Regular cardiac myocyte (primary cell): ENCODE measurements around the gene PUSL1. TPM values are rescaled to one million over a fixed set of nuclear protein-coding genes. Genes with fewer than 3 reads are reported as not detected.

Experiments used
- total RNA-seq: library from RNA; depleted of rRNA; stranded (reverse); fragments of >200 nt; gene quantifications from 2 replicates; pipeline ENCODE4 v1.2.3, GENCODE V29; 2014

Gene PUSL1, protein sequence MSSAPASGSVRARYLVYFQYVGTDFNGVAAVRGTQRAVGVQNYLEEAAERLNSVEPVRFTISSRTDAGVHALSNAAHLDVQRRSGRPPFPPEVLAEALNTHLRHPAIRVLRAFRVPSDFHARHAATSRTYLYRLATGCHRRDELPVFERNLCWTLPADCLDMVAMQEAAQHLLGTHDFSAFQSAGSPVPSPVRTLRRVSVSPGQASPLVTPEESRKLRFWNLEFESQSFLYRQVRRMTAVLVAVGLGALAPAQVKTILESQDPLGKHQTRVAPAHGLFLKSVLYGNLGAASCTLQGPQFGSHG
- 8.7 and 22.8 TPM in 2 replicates for total RNA-seq

DNA sequence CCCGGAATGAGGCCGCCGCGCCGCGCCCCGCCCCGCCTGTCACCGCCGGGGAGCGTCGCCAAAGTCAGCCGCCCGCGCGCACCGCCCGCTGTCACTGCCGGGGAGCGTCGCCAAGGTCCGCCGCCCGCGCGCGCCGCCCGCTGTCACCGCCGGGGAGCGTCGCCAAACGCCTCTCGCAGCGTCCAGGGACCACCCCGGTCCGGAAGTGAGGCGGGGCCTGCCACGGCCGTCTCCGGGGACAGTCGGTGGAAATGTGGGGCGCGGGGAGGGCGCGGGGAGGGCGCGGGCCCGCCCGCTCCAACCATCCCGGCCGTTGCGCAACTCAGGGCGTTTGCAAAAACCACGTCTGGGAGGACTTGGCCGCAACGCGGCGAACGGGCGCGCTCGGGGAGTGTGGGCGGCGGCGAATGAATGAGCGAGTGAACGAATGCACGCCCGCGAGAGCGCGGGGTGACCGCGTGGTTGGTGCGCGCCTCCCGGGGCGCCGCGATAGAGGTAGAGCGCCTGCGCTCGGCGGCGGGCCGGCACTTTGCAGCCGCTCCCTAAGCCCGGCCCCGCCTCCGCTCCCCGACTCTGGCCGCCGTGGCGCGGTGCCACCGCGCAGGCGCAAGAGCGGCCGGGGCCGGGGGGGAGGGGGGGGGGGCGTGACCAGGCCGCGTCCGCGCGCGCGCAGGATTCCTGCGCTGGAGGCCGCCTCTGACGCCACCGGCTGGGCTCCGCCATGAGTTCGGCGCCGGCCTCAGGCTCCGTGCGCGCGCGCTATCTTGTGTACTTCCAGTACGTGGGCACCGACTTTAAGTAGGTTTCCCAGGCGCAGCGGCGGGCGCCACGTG is at the start of gene PUSL1, which contains the start of gene ACAP3:
PUSL1 (plus strand) TSS at position 675 of the 833 bp plus-strand sequence; CDS start at position 722, 47 bp downstream.
ACAP3 (minus strand) TSS at position 8 of the 833 bp plus-strand sequence. CDS start 115 bp downstream, outside the sequence.

DNA sequence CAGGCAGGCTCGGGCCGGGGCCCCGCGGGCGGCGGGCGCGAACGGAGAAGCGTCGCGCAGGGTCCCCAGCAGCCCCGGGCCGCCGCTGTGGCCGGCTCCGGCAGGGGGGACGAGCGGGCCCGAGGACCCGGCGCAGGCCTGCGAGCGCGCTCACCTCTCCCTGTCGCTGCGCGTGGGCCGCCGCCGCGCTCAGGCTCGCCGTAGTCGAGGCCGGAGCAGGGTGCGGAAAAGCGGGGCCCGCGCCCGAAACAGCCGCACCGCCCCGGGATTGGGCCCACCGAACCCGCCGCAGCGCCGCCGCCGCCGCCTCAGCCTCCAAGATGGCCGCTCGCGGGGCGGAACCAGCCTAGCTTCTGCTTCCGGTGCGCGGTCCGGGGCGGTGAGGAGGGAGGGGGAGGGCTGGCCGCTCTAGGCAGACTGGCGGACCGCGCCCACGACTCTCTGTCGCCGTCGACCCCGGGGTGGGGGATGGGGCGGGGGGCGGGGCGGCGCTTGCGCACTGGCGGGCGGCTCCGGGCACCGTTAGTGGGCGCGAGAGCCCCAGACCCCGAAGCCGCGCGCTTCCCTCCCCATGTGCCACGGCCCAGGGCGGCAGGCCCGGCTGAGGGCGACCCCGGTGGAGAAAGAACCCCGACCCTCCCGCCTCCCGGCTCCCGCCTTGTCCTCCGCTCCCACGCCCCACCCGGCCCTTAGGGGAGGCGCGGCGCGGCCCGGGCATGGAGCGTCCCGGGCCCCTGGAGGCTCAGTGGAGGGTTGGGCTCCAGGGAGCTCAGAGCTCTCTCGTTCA is 34.7 kb upstream of the PUSL1 start, which contains the start of gene UBE2J2:
UBE2J2 (minus strand) TSS at position 343 of the 787 bp plus-strand sequence. CDS start 5,862 bp downstream, outside the sequence.

DNA sequence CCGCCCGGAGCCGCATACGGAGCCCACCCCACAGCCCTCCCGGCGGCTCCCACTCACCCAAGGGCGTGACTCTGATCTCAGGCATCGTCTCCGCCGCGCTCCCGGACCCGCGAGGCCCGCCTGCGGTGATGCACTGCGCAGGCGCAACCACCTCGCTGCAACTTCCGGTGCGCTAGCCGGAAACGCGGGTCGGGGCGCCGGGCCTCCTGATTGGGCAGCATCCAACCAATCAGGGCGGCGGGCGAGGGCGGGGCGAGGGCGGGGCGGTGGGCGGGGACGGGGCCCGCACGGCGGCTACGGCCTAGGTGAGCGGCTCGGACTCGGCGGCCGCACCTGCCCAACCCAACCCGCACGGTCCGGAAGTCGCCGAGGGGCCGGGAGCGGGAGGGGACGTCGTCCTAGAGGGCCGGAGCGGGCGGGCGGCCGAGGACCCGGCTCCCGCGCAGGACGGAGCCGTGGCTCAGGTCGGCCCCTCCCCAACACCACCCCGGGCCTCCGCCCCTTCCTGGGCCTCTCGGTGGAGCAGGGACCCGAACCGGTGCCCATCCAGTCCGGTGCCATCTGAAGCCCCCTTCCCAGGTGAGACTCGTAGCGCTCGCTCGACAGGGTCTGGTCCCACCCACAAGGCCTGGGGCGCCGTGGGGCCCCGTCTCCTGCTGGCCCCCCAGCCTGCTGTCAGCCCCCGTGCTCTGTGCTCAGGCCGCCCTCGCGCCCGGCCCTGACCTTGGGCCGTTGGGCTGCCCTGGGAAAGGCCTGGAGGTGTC is 16.3 kb downstream of the PUSL1 start, which contains the start of the genes CPTP and INTS11:
CPTP (plus strand) TSS at position 279 of the 764 bp plus-strand sequence. CDS start 2,109 bp downstream, outside the sequence.
INTS11 (minus strand) TSS at position 137 of the 764 bp plus-strand sequence; CDS start at position 85, 52 bp downstream.

DNA sequence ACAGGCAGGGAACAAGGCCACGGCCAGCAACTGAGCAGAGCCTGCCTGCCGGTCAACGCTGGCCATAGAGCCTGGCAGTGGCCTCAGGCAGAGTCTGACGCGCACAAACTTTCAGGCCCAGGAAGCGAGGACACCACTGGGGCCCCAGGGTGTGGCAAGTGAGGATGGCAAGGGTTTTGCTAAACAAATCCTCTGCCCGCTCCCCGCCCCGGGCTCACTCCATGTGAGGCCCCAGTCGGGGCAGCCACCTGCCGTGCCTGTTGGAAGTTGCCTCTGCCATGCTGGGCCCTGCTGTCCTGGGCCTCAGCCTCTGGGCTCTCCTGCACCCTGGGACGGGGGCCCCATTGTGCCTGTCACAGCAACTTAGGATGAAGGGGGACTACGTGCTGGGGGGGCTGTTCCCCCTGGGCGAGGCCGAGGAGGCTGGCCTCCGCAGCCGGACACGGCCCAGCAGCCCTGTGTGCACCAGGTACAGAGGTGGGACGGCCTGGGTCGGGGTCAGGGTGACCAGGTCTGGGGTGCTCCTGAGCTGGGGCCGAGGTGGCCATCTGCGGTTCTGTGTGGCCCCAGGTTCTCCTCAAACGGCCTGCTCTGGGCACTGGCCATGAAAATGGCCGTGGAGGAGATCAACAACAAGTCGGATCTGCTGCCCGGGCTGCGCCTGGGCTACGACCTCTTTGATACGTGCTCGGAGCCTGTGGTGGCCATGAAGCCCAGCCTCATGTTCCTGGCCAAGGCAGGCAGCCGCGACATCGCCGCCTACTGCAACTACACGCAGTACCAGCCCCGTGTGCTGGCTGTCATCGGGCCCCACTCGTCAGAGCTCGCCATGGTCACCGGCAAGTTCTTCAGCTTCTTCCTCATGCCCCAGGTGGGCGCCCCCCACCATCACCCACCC is 22.9 kb downstream of the PUSL1 start, which contains the start of gene TAS1R3:
TAS1R3 (plus strand) TSS at position 213 of the 898 bp plus-strand sequence; CDS start at position 279, 66 bp downstream.

DNA sequence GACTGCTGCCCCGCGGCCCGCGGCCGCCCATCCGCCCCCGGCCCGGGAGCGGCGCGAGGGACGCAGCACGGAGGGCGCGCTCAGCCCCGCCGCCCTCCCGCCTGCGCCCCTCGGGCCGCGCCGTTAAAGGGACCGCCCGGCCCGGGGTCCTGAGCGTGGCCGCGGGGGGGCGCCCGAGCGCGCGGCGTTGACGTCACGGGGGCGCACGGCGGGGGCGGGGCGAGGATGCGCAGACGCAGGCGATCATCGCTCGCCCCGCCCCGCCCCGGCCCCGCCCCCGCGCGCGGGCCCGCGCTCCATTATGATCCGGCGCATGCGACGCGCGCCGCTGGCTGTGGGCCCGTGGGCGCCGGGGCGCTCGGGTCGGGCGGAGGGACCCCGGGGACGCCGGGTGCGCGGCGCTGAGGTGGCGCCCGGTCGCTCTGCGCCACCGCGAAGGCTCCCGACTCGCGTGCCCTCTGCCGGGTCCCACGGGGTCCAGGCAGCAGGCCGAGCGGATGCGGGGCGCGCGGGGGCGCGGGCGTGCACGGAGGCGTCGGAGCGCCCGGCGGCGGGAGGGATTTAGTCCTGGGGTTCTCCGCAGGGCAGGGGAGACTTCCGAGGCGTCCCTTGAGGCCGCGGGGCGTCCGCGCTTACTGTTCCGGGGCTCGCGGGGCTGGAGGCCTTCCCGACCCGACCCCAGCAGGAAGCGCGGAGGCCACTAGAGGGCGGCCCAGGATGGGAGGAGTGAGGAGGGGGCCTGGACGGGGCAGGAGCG is 41.0 kb downstream of the PUSL1 start, which contains the start of gene DVL1:
DVL1 (minus strand) TSS at position 163 of the 757 bp plus-strand sequence. CDS start 353 bp downstream, outside the sequence.

DNA sequence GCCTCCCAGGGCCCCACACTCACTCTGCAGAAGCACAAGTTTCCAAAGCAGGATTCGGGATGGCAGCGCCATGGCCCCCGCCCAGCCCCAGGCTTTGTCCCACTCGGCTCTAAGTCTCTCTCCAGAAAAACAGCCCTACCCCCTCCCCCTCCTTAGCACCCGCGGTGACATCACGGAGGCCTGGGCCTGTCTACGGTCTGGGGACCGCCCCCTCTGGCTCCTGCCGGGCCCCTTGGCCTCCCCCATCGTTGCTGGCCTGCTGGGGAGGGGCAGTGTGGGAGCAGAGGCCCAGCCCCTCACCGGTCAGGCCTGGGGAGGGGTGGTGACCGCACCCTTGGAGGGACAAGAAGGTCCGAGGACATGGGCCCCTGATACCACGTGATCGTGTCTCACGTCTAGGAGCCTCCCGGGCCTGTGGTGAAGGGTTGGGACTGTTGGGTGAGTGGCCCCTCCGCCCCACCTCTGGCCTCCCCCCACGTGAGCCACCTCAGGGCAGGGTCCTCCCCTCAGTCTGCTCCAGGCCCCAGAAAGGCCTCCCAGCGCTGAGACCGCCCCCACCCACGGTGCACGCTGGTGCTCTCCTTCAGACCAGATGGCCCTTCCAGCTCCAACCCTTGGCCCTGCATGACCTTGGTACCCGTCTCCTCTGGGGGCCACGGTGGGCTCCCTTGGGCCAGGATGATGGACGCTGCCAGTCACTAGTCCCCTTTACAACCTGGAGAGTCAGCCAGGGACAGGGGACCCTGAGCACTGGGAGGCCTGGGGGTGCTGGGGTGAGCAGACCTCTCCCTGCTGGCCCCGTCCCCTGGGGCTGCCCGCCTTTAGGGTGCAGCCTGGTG is 50.3 kb downstream of the PUSL1 start, which contains the start of gene MXRA8:
MXRA8 (minus strand) TSS at position 123 of the 839 bp plus-strand sequence; CDS start at position 72, 51 bp downstream.

Other genes starting within 250 kb of the PUSL1 start
- not detected in 2 replicates for gene RNF223, start 234.3 kb upstream of the PUSL1 start, total RNA-seq
- gene C1orf159, start 192.5 kb upstream of the PUSL1 start, total RNA-seq, result 4.4 and 5.4 TPM in 2 replicates
- not detected in 2 replicates for gene TTLL10, start 134.7 kb upstream of the PUSL1 start, total RNA-seq
- 0.28 TPM in 1 of 2 replicates, not detected in the other for gene TNFRSF18, start 102.0 kb upstream of the PUSL1 start, total RNA-seq
- not detected in 2 replicates for gene TNFRSF4, start 94.4 kb upstream of the PUSL1 start, total RNA-seq
- 90.1 and 109 TPM in 2 replicates for gene SDF4, start 76.6 kb upstream of the PUSL1 start, total RNA-seq
- gene B3GALT6, start 76.4 kb upstream of the PUSL1 start, total RNA-seq, result 28.2 and 31.2 TPM in 2 replicates
- 0.38 and 0.85 TPM in 2 replicates for gene C1QTNF12, start 61.9 kb upstream of the PUSL1 start, total RNA-seq
- gene UBE2J2, start 34.7 kb upstream of the PUSL1 start, total RNA-seq, result 31.3 and 43.5 TPM in 2 replicates
- 0.58 and 1.4 TPM in 2 replicates for gene SCNN1D, start 28.2 kb upstream of the PUSL1 start, total RNA-seq
- 33.0 and 34.3 TPM in 2 replicates for gene ACAP3, start 667 bp upstream of the PUSL1 start, total RNA-seq
- 34.1 and 42.0 TPM in 2 replicates for gene INTS11, start 16.1 kb downstream of the PUSL1 start, total RNA-seq
- 9.0 and 11.5 TPM in 2 replicates for gene CPTP, start 16.2 kb downstream of the PUSL1 start, total RNA-seq
- under 0.01 TPM in 2 replicates for gene TAS1R3, start 22.7 kb downstream of the PUSL1 start, total RNA-seq
- gene DVL1, start 40.8 kb downstream of the PUSL1 start, total RNA-seq, result 86.0 and 119 TPM in 2 replicates
- 121 and 141 TPM in 2 replicates for gene MXRA8, start 50.0 kb downstream of the PUSL1 start, total RNA-seq
- gene AURKAIP1, start 66.6 kb downstream of the PUSL1 start, total RNA-seq, result 82.6 and 152 TPM in 2 replicates
- 63.8 and 140 TPM in 2 replicates for gene CCNL2, start 90.7 kb downstream of the PUSL1 start, total RNA-seq
- gene MRPL20, start 98.7 kb downstream of the PUSL1 start, total RNA-seq, result 58.9 and 129 TPM in 2 replicates
- under 0.01 TPM in 2 replicates for gene ANKRD65, start 112.7 kb downstream of the PUSL1 start, total RNA-seq
- gene VWA1, start 127.1 kb downstream of the PUSL1 start, total RNA-seq, result 2.9 and 9.0 TPM in 2 replicates
- gene ATAD3C, start 141.1 kb downstream of the PUSL1 start, total RNA-seq, result not detected in 2 replicates
- 15.8 and 46.6 TPM in 2 replicates for gene ATAD3B, start 163.2 kb downstream of the PUSL1 start, total RNA-seq
- 18.9 and 64.2 TPM in 2 replicates for gene ATAD3A, start 203.6 kb downstream of the PUSL1 start, total RNA-seq
- gene TMEM240, start 232.0 kb downstream of the PUSL1 start, total RNA-seq, result 1.5 and 3.7 TPM in 2 replicates